ENCODE results near the gene FOXD4L1. TPM values are rescaled to one million over a fixed set of nuclear protein-coding genes. Genes with fewer than 3 reads are reported as not detected.
A peak's percentile ranks its signal among the peaks of the same experiment; 100 is the strongest.
"Not testable (repeated sequence)": the region's sequence is repeated elsewhere in the genome, so short reads cannot be mapped to it uniquely, and the experiment has no call there.

Gene FOXD4L1
- total and polyA plus RNA-seq, 5 donors from 2014 or later = 0.32 TPM; not detected in 4

DNA sequence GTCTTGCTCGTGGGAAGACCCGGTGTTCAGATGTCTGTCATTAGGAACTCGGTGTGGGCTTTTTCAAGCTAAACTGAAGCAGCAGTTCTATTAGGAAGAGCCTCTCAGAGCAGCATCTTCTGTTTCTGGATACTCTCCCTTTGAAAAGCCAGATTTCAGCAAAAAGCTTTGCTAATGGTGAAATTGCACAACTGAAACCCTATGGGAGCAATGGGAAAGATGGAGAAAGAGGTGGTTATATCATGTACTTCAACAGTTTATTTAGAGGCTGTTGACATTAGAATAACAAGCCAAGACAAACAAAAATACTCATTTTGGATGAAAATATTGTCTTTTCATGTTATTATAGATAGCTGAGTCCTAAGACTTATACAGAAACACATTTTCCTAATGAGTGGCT lies 30.4 kb downstream of the FOXD4L1 start:
- DNase-seq; H3K27ac Mint-ChIP-seq; H3K4me1 ChIP-seq (ENCODE audit: control insufficient read depth, insufficient read depth, low read length, poor library complexity, severe bottlenecking); H3K9me3 Mint-ChIP-seq; H3K4me1 Mint-ChIP-seq; ATAC-seq (ENCODE audit: low read depth in 2 of 2); H3K4me3 Mint-ChIP-seq; H3K4me3 ChIP-seq (ENCODE audit: low read depth, low read length); H3K9me3 ChIP-seq (ENCODE audit: control insufficient read depth in 2 of 2, low read length in 2 of 2); H3K27ac ChIP-seq (ENCODE audit: insufficient read depth, low read length, poor library complexity, severe bottlenecking); H3K36me3 ChIP-seq (ENCODE audit: control insufficient read depth, insufficient read depth, low read length); H3K27me3 Mint-ChIP-seq; H3K27me3 ChIP-seq (ENCODE audit: control insufficient read depth, insufficient read depth, low read length); H3K36me3 Mint-ChIP-seq: not testable (repeated sequence)

DNA sequence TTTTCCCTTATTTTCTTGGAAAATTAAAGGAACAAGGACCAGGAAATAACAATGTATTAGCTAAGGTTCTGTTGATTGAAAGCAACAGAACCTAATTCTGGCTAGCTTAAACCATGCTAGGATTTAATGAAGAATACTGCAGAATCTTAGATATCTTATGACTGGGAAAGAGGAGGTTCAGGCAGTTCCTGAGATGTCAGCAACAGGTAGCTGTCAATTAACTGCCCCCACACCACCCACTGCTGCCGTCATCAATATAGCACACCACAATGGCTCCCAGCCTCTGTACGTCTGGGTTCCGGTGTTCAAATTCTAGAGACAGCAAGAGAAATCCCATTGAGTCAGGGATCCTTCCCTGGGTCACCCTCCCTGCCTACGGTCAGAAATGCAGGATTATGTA lies 34.5 kb downstream of the FOXD4L1 start:
- H3K27ac Mint-ChIP-seq; H3K4me3 ChIP-seq (ENCODE audit: low read depth, low read length); H3K27ac ChIP-seq (ENCODE audit: insufficient read depth, low read length, poor library complexity, severe bottlenecking); H3K4me1 ChIP-seq (ENCODE audit: control insufficient read depth, insufficient read depth, low read length, poor library complexity, severe bottlenecking); ATAC-seq (ENCODE audit: low read depth in 2 of 2); H3K27me3 Mint-ChIP-seq; H3K4me1 Mint-ChIP-seq; H3K4me3 Mint-ChIP-seq; H3K9me3 Mint-ChIP-seq; H3K27me3 ChIP-seq (ENCODE audit: control insufficient read depth, insufficient read depth, low read length); H3K36me3 ChIP-seq (ENCODE audit: control insufficient read depth, insufficient read depth, low read length); H3K36me3 Mint-ChIP-seq; H3K9me3 ChIP-seq (ENCODE audit: control insufficient read depth in 2 of 2, low read length in 2 of 2); DNase-seq: not testable (repeated sequence)

DNA sequence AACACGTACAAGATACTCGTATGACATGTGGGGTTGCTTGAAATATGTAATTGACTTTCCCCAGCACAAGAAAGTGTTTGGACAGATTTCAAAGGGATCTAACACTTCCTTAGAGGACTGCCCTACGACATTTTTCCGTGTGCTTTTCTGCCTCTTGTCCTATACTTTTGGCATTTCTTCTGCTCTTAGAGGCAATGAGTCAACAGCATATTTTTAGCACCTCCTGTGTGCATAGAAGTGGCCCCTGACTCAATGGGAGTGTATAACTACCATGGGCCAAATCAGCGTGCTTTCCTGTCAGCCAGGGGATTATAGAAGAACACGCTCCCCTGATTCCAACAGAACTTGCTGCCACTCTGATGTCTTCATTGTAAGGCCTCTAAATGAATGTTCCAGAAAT lies 38.1 kb downstream of the FOXD4L1 start:
- not testable (repeated sequence) for H3K27ac ChIP-seq (ENCODE audit: insufficient read depth, low read length, poor library complexity, severe bottlenecking); H3K27me3 Mint-ChIP-seq; H3K4me1 Mint-ChIP-seq; H3K4me3 ChIP-seq (ENCODE audit: low read depth, low read length); H3K9me3 Mint-ChIP-seq; H3K27ac Mint-ChIP-seq; H3K9me3 ChIP-seq (ENCODE audit: control insufficient read depth in 2 of 2, low read length in 2 of 2); H3K27me3 ChIP-seq (ENCODE audit: control insufficient read depth, insufficient read depth, low read length); DNase-seq; H3K4me3 Mint-ChIP-seq; H3K4me1 ChIP-seq (ENCODE audit: control insufficient read depth, insufficient read depth, low read length, poor library complexity, severe bottlenecking); H3K36me3 Mint-ChIP-seq; ATAC-seq (ENCODE audit: low read depth in 2 of 2); H3K36me3 ChIP-seq (ENCODE audit: control insufficient read depth, insufficient read depth, low read length)

DNA sequence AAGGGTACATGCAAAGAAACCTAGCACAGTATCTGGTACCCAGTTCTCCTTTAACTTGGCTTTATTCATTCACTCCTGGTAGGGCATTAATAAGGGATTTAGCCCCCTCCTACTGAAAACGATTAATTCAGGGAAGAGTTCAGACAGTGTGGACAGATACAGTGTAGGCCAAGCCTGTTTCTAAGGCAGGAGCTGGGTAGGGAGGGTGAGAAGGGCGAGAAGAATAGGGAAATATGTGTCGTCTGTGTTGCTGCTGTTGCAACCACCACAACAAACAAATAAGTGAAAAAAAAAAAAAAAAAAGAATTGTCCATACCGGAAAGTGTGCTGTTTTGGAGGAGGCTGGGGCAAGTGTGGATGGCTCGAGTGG lies 42.4 kb downstream of the FOXD4L1 start:
- not testable (repeated sequence) for H3K4me1 Mint-ChIP-seq; H3K36me3 ChIP-seq (ENCODE audit: control insufficient read depth, insufficient read depth, low read length); H3K4me3 ChIP-seq (ENCODE audit: low read depth, low read length); ATAC-seq (ENCODE audit: low read depth in 2 of 2); H3K4me1 ChIP-seq (ENCODE audit: control insufficient read depth, insufficient read depth, low read length, poor library complexity, severe bottlenecking); H3K9me3 ChIP-seq (ENCODE audit: control insufficient read depth in 2 of 2, low read length in 2 of 2); H3K27ac ChIP-seq (ENCODE audit: insufficient read depth, low read length, poor library complexity, severe bottlenecking); DNase-seq; H3K27me3 ChIP-seq (ENCODE audit: control insufficient read depth, insufficient read depth, low read length); H3K36me3 Mint-ChIP-seq; H3K9me3 Mint-ChIP-seq
- Mint-ChIP-seq H3K27me3 (peaks cover 16% of the 10 kb centered on the region), H3K4me3 (peak overlapping the region in 3 of 4 donors; percentile 32 to 74 (median 68)), H3K27ac (peak overlapping the region in 1 of 3 donors; percentile 56)

DNA sequence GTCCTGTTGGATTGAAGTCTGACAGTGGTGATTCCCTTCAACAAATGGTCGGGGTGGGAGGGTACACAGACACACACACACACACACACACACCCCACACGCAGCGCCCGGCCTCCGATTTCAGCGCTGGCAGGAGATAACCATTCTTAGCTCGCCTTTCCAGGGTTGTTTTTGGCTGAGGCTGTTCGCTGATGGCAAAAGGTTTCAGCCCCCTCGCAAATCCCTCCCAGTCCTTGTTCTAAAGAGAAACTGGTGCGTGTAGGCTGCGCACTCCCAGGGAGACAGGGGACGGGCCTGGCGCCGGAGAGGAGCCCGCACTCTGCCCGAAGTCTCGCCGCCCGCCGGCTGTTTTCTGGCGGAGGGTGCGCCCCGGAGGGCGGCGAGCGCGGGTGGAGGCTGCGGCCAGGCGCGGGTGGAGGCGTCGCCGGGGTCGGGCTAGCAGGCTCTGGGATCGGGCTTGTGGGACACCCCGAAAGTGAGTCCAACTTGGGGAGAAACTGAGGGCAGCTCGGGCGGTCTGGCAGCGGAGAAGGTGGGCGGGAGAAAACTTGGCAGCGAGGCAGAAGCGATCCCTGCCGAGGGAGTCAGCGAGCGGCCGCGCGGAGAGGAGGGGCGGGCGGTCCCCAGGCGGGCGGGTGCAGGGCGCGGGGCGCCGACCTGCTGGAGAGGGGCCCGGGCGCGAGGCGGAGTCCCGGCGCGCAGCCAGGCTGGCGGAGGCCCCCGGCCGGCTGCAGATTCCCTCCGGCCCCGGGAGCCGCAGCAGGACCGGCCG lies 42.9 kb downstream of the FOXD4L1 start:
- not testable (repeated sequence) for H3K27ac ChIP-seq (ENCODE audit: insufficient read depth, low read length, poor library complexity, severe bottlenecking); H3K36me3 Mint-ChIP-seq; H3K36me3 ChIP-seq (ENCODE audit: control insufficient read depth, insufficient read depth, low read length); H3K27me3 ChIP-seq (ENCODE audit: control insufficient read depth, insufficient read depth, low read length); H3K9me3 Mint-ChIP-seq; H3K4me3 ChIP-seq (ENCODE audit: low read depth, low read length); H3K9me3 ChIP-seq (ENCODE audit: control insufficient read depth in 2 of 2, low read length in 2 of 2); H3K27ac Mint-ChIP-seq; H3K4me1 ChIP-seq (ENCODE audit: control insufficient read depth, insufficient read depth, low read length, poor library complexity, severe bottlenecking); H3K4me1 Mint-ChIP-seq
- peak in 2 of 3 donors; percentile 4 to 28 for DNase-seq
- peak overlapping the region in 2 of 4 donors; percentile 68 to 74 for H3K4me3 Mint-ChIP-seq
- peaks cover 16% of the 10 kb centered on the region for H3K27me3 Mint-ChIP-seq
- peak in 1 of 2 donors; percentile 48 for ATAC-seq (ENCODE audit: low read depth in 2 of 2)

DNA sequence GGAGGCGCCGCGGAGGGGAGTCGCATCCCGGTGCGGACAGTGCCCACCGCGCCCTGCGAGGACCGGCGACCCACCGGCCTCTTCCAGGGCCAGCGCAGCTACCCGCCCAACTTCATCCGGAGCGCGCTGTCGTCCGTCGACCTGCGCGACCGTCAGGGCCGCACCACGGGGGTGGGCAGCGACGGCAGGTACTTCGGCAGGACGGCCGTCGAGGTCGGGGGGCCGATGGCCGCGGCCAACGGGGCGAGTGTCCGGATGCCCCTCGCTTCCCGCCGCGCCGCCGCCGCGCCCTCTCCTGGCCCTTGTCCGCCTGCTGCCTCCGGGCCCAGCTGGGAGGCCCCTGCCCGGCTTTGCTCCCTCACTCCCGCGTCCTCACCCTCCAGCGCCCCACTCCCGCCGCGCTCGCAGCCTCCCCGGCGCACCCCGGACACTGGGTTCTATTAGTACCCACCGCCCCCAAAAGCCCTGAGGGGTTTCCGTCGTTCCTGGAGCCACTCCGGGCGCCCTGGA lies 43.6 kb downstream of the FOXD4L1 start:
- Mint-ChIP-seq H3K4me3 (peak overlapping the region in 2 of 4 donors; percentile 74 to 83), H3K27me3 (peaks cover 16% of the 10 kb centered on the region)
- ATAC-seq (ENCODE audit: low read depth in 2 of 2); H3K9me3 Mint-ChIP-seq; H3K9me3 ChIP-seq (ENCODE audit: control insufficient read depth in 2 of 2, low read length in 2 of 2); H3K27ac Mint-ChIP-seq; H3K36me3 ChIP-seq (ENCODE audit: control insufficient read depth, insufficient read depth, low read length); H3K27ac ChIP-seq (ENCODE audit: insufficient read depth, low read length, poor library complexity, severe bottlenecking); H3K4me1 ChIP-seq (ENCODE audit: control insufficient read depth, insufficient read depth, low read length, poor library complexity, severe bottlenecking); H3K27me3 ChIP-seq (ENCODE audit: control insufficient read depth, insufficient read depth, low read length); H3K4me1 Mint-ChIP-seq; H3K36me3 Mint-ChIP-seq; H3K4me3 ChIP-seq (ENCODE audit: low read depth, low read length): not testable (repeated sequence)
- peak in 1 of 3 donors; percentile 1 for DNase-seq

DNA sequence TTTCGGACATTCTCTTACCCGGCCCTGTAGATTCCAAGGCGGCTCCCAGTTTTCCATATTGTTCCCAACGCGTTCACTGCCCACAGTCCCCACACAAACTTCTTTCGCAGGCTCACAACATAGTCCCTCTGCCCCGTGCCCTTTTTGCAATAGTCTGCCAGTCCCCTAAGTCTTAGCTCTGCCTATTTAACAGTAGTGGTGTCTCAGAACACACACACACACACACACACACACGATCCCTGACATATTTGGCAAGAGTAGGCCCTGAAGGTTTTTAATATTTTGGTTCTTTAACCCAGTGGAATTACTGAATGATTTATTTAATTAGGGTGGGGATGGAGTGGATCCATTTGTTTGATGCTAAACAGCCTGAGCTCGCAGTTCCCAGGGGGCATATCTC lies 44.1 kb downstream of the FOXD4L1 start:
- H3K36me3 Mint-ChIP-seq; H3K9me3 ChIP-seq (ENCODE audit: control insufficient read depth in 2 of 2, low read length in 2 of 2); ATAC-seq (ENCODE audit: low read depth in 2 of 2); H3K4me3 ChIP-seq (ENCODE audit: low read depth, low read length); H3K27ac Mint-ChIP-seq; H3K9me3 Mint-ChIP-seq; H3K27me3 ChIP-seq (ENCODE audit: control insufficient read depth, insufficient read depth, low read length); H3K4me1 ChIP-seq (ENCODE audit: control insufficient read depth, insufficient read depth, low read length, poor library complexity, severe bottlenecking); H3K27ac ChIP-seq (ENCODE audit: insufficient read depth, low read length, poor library complexity, severe bottlenecking); H3K4me1 Mint-ChIP-seq; DNase-seq; H3K36me3 ChIP-seq (ENCODE audit: control insufficient read depth, insufficient read depth, low read length): not testable (repeated sequence)
- peak overlapping the region in 2 of 4 donors; percentile 74 to 83 for H3K4me3 Mint-ChIP-seq
- peaks cover 16% of the 10 kb centered on the region for H3K27me3 Mint-ChIP-seq
